HG02885 (cell line): Measurements from ENCODE around the gene CDKN1B.

ENCODE experiments used
- ATAC-seq: cut with Tn5 transposase; IDR thresholded peaks from one replicate; pipeline ENCODE4 v1.9.1; 2021; ENCODE audit warnings: mild to moderate bottlenecking; ENCODE audit not compliant: unreplicated experiment, poor library complexity

CDKN1B gene

DNA sequence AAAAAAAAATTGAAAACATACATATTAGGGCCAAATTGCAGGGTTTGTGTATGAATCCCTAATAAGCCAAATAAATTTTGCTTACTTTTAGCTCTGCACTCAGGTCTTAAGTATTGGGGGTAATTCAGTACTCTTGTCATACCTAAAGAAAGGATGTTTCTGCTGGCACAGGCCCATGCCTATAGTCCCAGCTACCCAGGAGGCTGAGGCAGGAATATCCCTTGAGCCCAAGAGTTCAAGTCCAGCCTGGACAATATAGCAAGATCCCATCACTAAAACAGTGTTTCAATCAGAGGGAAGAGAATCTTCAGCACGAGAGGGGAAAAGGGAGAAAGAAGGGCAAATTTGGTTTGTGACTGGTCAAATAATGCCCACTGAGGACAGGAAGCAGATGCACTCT is 17.8 kb upstream of the CDKN1B start:
- ATAC-seq = no peak

DNA sequence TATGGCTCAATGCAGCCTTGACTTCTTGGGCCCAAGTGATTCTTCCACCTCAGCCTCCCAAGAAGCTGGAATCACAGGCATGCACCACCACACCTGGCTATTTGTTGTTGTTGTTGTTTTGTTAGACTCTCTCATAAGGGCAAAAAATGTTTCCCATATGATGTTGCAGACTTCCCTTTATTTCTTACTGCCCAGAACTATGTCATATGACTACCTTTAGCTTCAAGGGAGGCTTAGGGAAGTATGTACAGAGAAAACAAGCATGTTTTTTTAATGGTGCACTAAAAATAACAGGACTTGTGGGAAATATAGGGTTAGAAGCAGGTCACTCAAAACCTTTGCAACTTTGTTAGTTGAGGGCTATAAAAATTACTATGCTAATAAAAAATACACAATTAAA is 16.9 kb upstream of the CDKN1B start:
- no peak for ATAC-seq

DNA sequence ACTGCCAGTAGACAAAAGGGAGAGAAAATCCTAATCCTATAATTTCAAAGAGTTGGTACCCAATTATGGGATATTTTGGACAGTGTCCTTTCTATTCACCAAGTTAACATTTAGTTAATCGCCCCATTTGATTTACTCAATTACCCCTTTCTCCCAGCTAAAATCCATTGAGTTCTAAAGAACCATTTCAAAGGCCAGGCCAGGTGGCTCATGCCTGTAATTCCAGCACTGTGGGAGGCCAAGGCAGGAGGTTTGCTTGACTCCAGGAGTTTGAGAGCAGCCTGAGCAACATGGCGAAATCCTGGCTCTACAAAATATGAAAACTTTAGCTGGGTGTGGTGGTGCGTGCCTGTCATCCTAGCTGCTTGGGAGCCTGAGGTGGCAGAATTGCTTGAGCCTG is 15.7 kb upstream of the CDKN1B start:
- ATAC-seq = no peak

DNA sequence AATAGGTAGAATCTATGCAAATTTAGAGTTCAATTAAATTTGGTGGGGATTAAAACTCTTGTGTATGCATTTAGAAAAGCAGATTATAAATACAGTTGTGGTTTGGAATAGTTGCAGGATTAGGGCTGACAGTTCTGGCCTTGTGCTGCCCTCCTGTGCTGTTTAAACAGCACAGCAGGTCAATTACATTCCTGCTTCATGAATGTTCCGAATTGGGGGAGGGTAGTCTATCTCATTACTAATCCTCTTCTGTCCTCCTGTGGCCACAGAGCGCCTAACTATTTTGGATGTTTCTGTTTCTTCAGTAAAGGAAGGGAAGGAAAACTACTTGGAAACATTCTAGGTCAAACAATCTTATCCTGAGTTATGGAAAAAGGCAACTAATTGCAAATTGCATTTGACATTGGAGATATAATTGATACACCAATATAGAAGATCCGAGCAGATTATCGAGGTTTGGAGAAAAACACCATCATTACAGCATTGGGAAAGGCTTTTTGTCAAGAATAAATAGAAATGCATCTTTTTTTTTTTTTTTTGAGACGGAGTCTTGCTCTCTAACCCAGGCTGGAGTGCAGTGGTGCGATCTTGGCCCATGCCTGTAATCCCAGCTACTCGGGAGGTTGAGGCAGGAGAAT is 12.5 kb upstream of the CDKN1B start:
- peak; percentile 74 for ATAC-seq

DNA sequence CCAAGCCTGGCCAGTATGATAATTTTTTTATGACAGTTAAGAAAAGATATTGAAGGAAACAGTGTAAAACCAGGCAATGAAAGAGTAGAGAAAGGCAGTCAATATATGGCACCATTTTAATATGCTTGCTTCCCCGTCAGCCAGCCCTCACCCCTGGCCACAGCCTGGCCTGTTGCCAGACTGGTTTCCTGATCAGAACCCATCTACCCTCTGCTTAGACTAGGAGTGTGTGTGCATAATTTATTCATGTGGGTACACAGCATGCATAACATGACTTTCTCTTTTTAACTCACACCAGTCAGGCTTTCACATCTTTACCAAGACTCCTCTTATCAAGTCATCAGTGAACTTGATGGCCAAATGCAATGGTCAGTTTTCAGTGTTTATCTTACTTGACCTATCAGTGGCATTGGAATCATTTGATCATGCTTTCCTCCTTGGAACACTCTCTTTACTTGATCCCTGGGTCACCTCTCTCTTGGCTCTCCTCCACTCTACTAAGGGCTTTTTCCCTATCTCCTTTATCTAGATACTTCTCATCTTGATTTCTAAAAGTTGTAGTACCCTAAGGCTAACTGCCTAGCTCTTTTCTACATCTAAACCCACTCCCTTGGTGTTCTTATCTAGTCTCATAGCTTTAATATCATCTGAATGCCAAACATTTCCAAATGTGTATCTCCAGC is 11.2 kb upstream of the CDKN1B start:
- no peak for ATAC-seq

DNA sequence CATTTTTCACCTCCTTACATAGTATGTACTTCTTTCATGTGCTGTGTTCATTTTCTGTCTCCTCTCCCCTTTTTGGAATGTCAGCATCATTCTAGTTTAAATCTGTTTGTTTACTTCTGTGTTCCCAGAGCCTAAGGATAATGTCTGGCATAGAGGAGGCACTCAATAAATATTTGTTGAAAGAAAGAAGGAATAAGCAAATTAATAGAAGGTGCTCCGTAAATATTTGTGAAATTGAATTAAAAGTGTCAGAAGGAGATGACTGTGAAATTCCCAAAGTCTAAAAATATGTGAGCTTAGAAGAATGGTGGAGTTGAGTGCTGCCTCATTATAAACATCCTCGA is 3.3 kb upstream of the CDKN1B start:
- ATAC-seq = no peak

DNA sequence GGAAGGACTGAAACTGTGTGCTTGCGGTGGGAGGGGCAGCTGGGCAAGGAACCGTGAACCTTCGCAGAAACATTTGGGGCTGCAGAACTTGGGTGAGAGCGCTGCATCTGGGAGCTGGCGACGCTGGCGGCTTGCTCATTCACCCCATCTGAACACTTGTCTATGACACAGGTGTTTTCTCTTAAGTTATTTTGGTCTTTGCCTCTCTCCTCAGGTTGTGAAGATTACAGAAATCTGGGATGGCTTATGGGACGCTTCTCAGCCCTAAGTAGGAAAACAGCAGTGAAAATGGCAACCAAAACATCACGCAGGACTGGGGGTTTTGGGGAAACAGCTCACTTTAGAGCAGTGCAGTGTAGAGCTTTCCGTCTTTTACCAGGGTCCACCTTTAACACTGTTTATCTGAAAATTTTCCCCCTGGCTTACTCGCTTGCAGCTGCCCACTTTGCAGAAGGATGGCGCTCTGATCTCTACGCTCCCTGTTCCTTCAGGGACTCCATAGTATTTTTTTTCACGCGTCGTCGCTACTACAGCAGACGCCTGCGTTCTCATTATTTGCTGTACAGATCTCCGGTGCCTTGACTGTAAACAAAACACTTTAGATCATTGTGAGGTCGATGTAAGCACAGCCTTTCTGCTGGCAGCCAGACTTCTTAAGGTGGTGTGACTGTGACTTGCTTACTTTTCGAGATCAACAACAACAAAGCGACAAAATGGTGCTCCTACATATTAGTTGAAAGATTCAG is 2.7 kb upstream of the CDKN1B start:
- no peak for ATAC-seq

DNA sequence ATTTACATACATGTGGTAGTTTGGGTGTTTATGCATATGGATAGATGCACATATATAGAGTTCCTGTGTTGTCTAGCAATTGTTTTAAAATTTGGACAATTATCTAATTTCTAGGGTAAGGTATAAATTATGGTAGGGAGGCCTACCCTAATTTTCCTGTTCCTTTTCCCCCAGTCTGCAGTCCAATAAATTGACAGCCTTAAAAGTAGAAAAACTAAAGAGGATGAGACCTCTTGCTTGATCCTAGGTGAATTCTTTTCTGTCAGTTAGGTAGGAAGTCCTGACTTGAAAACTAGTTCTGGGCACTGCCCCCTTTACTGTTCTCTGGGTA is 2.1 kb upstream of the CDKN1B start:
- ATAC-seq = no peak

DNA sequence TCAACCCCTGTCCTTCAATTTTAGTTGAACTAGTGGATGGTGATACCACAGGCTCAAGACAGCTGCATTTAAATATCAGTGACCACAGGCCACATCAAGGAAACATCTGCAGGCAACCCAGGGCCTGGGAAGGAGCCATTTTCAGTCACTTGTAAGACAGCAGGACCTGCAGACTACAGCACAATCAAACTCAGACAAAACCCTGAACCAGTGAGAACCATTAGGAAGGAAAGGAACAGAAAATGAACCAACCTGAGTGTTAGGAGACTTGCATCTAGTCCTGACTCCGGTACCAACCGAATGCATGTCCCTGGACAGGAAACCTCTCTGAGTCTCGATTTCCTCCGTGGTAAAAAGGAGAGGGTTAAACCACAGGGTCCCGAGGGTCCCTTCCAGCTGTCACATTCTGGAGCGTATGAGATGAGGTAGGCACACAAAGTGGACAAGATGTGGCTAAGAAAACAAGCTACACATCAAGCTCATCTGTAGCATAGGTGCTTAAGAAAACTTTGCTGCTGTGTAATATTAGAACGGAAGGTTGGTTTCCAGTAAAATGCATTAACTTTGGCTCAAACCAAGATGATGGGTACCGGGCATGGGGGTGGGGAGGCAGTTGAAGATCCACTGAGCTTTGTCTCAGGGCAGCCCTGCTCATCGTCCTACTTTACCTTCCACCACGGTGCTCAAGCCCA is 1.6 kb upstream of the CDKN1B start:
- ATAC-seq = peak; percentile 35

DNA sequence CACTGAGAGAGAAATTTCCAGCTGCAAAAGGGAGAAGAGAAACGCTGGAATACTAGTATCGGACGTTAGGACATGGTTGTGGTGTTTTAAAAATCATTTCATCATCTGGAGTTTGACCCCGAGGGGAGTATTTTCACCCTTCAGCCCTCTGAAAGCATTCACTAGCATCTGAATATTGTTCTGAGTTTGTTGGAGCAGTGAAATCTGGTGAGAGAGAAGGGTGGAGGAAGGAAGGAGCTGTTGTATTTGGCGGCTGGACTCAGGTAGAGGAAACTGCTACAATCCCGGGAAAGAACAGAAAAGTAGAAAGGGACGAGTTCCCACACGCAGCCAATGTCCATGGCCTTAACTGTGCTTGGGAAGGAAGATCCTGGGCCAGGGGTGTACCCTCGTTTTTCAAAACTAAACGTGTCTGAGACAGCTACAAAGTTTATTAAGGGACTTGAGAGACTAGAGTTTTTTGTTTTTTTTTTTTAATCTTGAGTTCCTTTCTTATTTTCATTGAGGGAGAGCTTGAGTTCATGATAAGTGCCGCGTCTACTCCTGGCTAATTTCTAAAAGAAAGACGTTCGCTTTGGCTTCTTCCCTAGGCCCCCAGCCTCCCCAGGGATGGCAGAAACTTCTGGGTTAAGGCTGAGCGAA is 896 bp upstream of the CDKN1B start:
- ATAC-seq = no peak

DNA sequence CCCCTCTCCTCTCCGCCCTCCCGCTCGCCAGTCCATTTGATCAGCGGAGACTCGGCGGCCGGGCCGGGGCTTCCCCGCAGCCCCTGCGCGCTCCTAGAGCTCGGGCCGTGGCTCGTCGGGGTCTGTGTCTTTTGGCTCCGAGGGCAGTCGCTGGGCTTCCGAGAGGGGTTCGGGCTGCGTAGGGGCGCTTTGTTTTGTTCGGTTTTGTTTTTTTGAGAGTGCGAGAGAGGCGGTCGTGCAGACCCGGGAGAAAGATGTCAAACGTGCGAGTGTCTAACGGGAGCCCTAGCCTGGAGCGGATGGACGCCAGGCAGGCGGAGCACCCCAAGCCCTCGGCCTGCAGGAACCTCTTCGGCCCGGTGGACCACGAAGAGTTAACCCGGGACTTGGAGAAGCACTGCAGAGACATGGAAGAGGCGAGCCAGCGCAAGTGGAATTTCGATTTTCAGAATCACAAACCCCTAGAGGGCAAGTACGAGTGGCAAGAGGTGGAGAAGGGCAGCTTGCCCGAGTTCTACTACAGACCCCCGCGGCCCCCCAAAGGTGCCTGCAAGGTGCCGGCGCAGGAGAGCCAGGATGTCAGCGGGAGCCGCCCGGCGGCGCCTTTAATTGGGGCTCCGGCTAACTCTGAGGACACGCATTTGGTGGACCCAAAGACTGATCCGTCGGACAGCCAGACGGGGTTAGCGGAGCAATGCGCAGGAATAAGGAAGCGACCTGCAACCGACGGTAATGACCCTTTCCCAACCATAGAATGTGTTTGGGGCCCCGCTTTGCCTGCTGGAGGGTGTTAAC is 615 bp downstream of the CDKN1B start:
- peak; percentile 13 for ATAC-seq

DNA sequence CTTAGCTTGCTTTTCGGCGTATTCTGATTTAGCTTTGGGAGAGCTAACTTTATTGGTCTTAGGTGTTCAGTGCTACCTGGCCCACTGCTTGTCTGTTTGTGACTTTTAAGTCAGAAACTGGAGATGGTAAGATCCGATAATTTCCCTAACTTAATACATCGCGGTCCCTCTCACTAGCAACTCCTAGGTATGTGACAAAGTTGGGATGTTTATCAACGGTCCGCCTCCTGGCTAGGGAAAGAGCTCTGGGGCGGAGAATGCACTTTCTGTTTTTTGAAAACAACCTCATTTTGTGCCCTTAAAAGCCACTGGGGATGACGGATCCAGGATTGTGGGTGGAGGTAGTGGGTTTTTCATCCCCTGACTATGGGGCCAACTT is 1.2 kb downstream of the CDKN1B start:
- ATAC-seq = no peak

DNA sequence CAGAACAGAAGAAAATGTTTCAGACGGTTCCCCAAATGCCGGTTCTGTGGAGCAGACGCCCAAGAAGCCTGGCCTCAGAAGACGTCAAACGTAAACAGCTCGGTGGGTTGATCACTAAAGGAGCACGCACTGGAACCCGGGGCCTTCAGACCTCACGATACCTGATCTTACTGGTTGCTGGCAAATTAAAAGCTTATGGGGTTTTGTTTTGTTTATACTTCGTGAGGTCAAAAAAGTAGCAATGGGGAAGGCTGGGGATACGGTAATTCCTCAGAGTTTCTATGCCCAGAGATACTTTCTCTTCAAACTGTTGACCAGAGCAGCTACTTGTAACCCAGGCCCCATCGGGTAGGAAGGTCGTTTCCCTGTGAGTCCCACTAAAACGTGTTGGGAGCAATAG is 1.7 kb downstream of the CDKN1B start:
- no peak for ATAC-seq

DNA sequence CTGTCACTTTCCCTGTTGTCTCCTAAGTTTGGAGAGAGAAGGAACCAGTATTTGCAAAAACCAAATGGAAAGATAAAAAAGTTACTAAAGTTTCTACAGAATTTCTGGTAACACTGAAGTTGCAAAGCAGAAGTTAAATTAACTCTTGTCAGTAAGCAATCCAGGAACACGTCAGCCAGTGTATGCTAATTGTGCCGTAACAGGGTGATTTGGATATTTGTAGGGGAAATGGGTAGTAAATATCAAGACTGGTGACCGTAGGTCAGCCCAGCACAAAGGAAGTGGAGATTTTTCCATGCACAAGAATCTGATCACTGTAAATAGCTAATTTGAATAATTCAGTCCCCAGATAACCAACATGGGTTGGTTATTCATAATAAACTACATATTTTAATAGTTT is 2.3 kb downstream of the CDKN1B start:
- ATAC-seq = no peak

DNA sequence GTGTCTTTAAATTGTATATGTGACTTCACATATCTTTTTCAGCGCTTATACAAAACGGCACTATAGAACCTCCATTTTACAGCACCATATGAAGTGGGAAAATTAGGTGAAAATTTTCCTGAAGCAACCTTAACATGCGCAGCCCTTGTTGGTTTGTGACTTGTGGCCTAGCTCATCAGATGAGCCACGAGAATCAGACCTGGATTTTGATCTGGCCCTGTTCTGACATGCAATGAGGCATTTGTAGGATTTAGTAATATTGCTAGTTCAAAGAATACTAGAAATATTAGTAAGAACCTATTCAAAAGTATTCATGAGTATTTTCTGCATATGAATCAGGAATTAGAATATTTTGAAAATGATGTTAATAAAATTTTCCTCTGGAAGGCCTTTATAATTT is 2.9 kb downstream of the CDKN1B start:
- no peak for ATAC-seq

DNA sequence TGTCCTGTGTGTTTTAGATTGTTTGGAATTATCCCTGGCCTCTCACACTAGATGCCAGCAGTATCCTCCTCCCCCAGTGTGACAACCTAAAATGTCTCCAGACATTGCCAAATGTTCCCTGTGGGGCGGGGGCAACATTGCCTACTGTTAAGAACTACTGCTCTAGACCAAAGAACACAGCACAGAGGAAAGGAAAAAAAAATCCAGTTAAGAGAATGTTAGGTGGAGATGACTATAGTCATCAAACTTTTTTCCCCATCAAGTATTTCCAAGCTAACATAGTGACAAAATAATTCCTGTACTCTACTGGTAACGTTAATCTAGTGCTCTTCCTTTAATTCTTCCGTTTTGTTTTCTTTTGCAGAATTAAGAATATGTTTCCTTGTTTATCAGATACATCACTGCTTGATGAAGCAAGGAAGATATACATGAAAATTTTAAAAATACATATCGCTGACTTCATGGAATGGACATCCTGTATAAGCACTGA is 3.5 kb downstream of the CDKN1B start:
- no peak for ATAC-seq

DNA sequence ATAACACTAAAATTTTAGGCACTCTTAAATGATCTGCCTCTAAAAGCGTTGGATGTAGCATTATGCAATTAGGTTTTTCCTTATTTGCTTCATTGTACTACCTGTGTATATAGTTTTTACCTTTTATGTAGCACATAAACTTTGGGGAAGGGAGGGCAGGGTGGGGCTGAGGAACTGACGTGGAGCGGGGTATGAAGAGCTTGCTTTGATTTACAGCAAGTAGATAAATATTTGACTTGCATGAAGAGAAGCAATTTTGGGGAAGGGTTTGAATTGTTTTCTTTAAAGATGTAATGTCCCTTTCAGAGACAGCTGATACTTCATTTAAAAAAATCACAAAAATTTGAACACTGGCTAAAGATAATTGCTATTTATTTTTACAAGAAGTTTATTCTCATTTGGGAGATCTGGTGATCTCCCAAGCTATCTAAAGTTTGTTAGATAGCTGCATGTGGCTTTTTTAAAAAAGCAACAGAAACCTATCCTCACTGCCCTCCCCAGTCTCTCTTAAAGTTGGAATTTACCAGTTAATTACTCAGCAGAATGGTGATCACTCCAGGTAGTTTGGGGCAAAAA is 4.1 kb downstream of the CDKN1B start:
- ATAC-seq = no peak

DNA sequence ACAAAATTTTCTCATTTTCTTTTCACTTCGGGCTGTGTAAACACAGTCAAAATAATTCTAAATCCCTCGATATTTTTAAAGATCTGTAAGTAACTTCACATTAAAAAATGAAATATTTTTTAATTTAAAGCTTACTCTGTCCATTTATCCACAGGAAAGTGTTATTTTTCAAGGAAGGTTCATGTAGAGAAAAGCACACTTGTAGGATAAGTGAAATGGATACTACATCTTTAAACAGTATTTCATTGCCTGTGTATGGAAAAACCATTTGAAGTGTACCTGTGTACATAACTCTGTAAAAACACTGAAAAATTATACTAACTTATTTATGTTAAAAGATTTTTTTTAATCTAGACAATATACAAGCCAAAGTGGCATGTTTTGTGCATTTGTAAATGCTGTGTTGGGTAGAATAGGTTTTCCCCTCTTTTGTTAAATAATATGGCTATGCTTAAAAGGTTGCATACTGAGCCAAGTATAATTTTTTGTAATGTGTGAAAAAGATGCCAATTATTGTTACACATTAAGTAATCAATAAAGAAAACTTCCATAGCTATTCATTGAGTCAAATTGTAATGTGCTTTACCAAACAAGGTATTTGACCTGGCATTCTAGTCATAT is 4.8 kb downstream of the CDKN1B start:
- no peak for ATAC-seq

DNA sequence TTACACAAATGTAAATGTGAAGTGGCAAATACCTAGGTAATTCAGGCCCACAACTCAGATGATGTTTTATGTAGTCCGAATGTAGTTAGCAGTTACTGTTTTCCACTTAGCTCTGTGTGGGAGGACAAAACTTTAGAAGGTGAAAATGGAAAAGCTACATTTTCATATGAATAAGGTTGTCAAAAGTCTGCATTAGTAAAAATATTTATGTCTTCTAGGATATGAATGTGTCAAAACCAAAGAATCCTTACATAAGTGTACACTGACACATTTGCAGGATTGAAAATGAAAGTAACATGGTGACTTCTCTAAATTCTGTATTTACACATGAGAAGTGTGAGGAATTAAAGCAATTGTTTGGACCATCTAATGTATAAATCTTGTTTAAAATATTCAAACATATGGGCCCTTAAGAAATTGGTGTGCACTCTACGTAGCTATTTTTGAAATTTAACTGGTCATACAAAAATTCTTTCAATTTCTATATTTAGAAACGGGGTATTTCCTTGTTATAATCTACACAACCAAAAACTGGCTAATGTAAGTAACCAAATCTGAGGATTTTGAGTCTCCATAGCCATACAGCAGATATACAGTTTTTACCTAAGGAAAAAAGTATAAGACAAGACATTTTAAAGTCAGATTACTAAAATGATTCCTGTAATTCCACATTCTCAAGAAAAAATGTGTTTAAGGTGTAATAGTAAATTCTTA is 5.4 kb downstream of the CDKN1B start:
- no peak for ATAC-seq
